Esophagus muscularis mucosa (tissue), 3 donors: ENCODE results near the gene LMX1B.

Source experiments
- POLR2A ChIP-seq: fragments of 450-650 bp; IDR thresholded peaks from one replicate; pipeline ENCODE4 v1.6.1; 2017; ENCODE audit warnings: antibody characterized with exemption, moderate library complexity, mild to moderate bottlenecking, low read depth
- POLR2AphosphoS5 ChIP-seq, 2 donors: sonication (generic); formaldehyde crosslinking; IDR thresholded peaks; one replicate each; pipeline ENCODE4 v1.6.1; 2017; ENCODE audit warnings: antibody characterized with exemption in 2 of 2
- TF ChIP-seq, protein P1 (sequence below), 3 experiments: fragments of 200-600 bp in 2 of 3; fragments of 450-650 bp in 1 of 3; sonication (generic) in 2 of 3; IDR thresholded peaks; one replicate each; pipeline ENCODE4 v1.5.1; 2017 to 2019; ENCODE audit warnings: antibody characterized with exemption in 3 of 3, mild to moderate bottlenecking in 2 of 3, moderate library complexity in 1 of 3

DNA sequence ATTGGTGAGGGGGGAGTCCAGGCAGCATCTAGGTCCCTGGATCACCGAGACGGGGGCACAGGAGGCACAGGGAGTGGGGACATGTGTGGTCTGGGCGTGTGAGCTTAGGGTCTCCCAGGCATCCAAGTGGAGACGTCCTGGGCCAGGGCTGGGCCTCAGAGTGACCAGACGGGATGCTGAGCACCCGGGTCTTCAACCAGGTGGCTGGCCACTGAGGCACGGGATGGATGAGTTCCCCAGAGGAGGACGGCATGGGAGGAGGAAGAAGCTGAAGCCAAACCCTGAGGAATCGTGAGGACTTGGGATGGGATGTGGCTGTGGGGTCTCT lies 88.0 kb downstream of the LMX1B start:
- TF ChIP-seq POLR2A: no peak
- TF ChIP-seq POLR2AphosphoS5 (IDR thresholded peaks at IDR 0.05): no peak
- TF ChIP-seq, protein P1, sequence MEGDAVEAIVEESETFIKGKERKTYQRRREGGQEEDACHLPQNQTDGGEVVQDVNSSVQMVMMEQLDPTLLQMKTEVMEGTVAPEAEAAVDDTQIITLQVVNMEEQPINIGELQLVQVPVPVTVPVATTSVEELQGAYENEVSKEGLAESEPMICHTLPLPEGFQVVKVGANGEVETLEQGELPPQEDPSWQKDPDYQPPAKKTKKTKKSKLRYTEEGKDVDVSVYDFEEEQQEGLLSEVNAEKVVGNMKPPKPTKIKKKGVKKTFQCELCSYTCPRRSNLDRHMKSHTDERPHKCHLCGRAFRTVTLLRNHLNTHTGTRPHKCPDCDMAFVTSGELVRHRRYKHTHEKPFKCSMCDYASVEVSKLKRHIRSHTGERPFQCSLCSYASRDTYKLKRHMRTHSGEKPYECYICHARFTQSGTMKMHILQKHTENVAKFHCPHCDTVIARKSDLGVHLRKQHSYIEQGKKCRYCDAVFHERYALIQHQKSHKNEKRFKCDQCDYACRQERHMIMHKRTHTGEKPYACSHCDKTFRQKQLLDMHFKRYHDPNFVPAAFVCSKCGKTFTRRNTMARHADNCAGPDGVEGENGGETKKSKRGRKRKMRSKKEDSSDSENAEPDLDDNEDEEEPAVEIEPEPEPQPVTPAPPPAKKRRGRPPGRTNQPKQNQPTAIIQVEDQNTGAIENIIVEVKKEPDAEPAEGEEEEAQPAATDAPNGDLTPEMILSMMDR (IDR thresholded peaks at IDR 0.05): no peak
